B cell (primary cell): ENCODE results near the gene SIRT3. TPM values are rescaled to one million over a fixed set of nuclear protein-coding genes. Genes with fewer than 3 reads are reported as not detected.

ENCODE experiments used
- ATAC-seq: fragments of 200-7000 bp; cut with Tn5 transposase; one replicate; pipeline ENCODE4 v1.10.0; 2021; ENCODE audit warnings: low read depth, mild to moderate bottlenecking, moderate number of reproducible peaks, moderate library complexity
- CTCF ChIA-PET: fragments of 350-600 bp; sonication (Branson Sonifier 250); formaldehyde crosslinking; loops from one replicate; lab custom pipeline; 2021; ENCODE audit warnings: antibody characterized with exemption, inconsistent platforms; lab: Charles Lee
- POLR2A ChIA-PET: fragments of 350-600 bp; sonication (Branson Sonifier 250); formaldehyde crosslinking; loops from one replicate; lab custom pipeline; 2021; ENCODE audit warnings: antibody characterized with exemption; lab: Charles Lee
- DNase-seq: peaks from one replicate; pipeline ENCODE4 v3.0.0; 2013
- H2AFZ ChIP-seq: 2 replicates; pipeline ENCODE4 v1.6.1; 2012; ENCODE audit warnings: mild to moderate bottlenecking, low read depth, low read length; ENCODE audit not compliant: insufficient read depth, poor library complexity, severe bottlenecking
- H3K27ac ChIP-seq, 2 donors: 1 replicate in 1 of 2; 2 replicates in 1 of 2; pipeline ENCODE4 v1.5.1; 2012 to 2013; ENCODE audit warnings: low read length in 2 of 2, mild to moderate bottlenecking in 2 of 2, moderate library complexity in 1 of 2
- H3K27me3 ChIP-seq, 4 experiments: fragments of 200-600 bp in 1 of 4; sonication (generic) in 1 of 4; replicated peaks in 1 of 4; 1 replicate in 2 of 4; 2 replicates in 2 of 4; pipeline versions ENCODE4 v1.6.1 to v1.7.0; 2013 to 2016; ENCODE audit warnings: low read length in 3 of 4, mild to moderate bottlenecking in 2 of 4, mixed read lengths in 1 of 4, moderate library complexity in 1 of 4; ENCODE audit not compliant: insufficient read depth in 4 of 4, control insufficient read depth in 3 of 4; ENCODE audit errors: control extremely low read depth in 1 of 4
- H3K36me3 ChIP-seq, 2 experiments: replicated peaks in 1 of 2; 1 replicate in 1 of 2; 2 replicates in 1 of 2; pipeline versions ENCODE4 v1.6.1 to v1.7.1; 2013; ENCODE audit warnings: low read length in 1 of 2; ENCODE audit not compliant: insufficient read depth in 2 of 2, control insufficient read depth in 1 of 2; ENCODE audit errors: control extremely low read depth in 1 of 2, extremely low read depth in 1 of 2
- H3K4me1 ChIP-seq, 2 donors: fragments of 200-600 bp in 1 of 2; sonication (generic) in 1 of 2; 1 replicate in 1 of 2; 2 replicates in 1 of 2; pipeline versions ENCODE4 v1.5.1 to v1.6.1; 2013 to 2017; ENCODE audit warnings: low read length in 2 of 2; ENCODE audit not compliant: control insufficient read depth in 2 of 2, insufficient read depth in 2 of 2
- H3K4me2 ChIP-seq: replicated peaks from 2 replicates; pipeline ENCODE3; 2012; ENCODE audit warnings: mild to moderate bottlenecking, low read depth, low read length; ENCODE audit not compliant: poor library complexity, severe bottlenecking
- H3K4me3 ChIP-seq, 5 experiments: fragments of 200-600 bp in 1 of 5; sonication (generic) in 1 of 5; 1 replicate in 3 of 5; 2 replicates in 2 of 5; pipeline versions ENCODE4 v1.5.1 to v1.7.0; 2011 to 2016; ENCODE audit warnings: low read length in 4 of 5, mild to moderate bottlenecking in 4 of 5, low read depth in 2 of 5, control low read depth in 1 of 5, moderate library complexity in 1 of 5; ENCODE audit not compliant: insufficient read depth in 1 of 5; ENCODE audit errors: control extremely low read depth in 1 of 5, extremely low read depth in 1 of 5
- H3K79me2 ChIP-seq: fragments of 200-600 bp; sonication (generic); one replicate; pipeline ENCODE4 v1.6.0; 2016; ENCODE audit warnings: low read length; ENCODE audit not compliant: control insufficient read depth, insufficient read depth
- H3K9ac ChIP-seq: fragments of 200-600 bp; sonication (generic); 2 replicates; pipeline ENCODE4 v1.6.1; 2017; ENCODE audit warnings: mild to moderate bottlenecking, low read length, moderate library complexity
- H3K9me3 ChIP-seq, 3 donors: one replicate each; pipeline versions ENCODE4 v1.6.1 to v1.7.1; 2013; ENCODE audit warnings: low read length in 2 of 3; ENCODE audit not compliant: control insufficient read depth in 2 of 3, insufficient read depth in 1 of 3; ENCODE audit errors: control extremely low read depth in 1 of 3
- H4K20me1 ChIP-seq: 2 replicates; pipeline ENCODE4 v1.6.0; 2012; ENCODE audit warnings: mild to moderate bottlenecking, low read length; ENCODE audit not compliant: insufficient read depth, control insufficient read depth, poor library complexity, severe bottlenecking
- H3K27ac Mint-ChIP-seq: one replicate; pipeline ENCODE4 v1.8.0; 2021; ENCODE audit warnings: mixed read lengths
- H3K27me3 Mint-ChIP-seq: one replicate; pipeline ENCODE4 v1.8.0; 2021; ENCODE audit warnings: mixed read lengths
- H3K4me1 Mint-ChIP-seq: one replicate; pipeline ENCODE4 v1.8.0; 2021; ENCODE audit warnings: mixed read lengths
- H3K4me3 Mint-ChIP-seq: one replicate; pipeline ENCODE4 v1.8.0; 2021; ENCODE audit warnings: mixed read lengths
- H3K9me3 Mint-ChIP-seq: one replicate; pipeline ENCODE4 v1.8.0; 2022; ENCODE audit warnings: mixed read lengths; ENCODE audit not compliant: insufficient read depth
- EZH2 ChIP-seq: IDR thresholded peaks from 2 replicates; pipeline ENCODE4 v1.6.1; 2012; ENCODE audit warnings: borderline replicate concordance, low read depth, mild to moderate bottlenecking, moderate library complexity, low read length; ENCODE audit not compliant: insufficient read depth, poor library complexity, severe bottlenecking
- WGBS: methylation state at CpG from one replicate; pipeline ENCODE4 v1.1.5; 2013; ENCODE audit warnings: missing lambda C conversion rate; ENCODE audit not compliant: insufficient coverage; 5-methylcytosine and 5-hydroxymethylcytosine counted together
- intact Hi-C: fragments of 100-400 bp; cut with micrococcal nuclease; formaldehyde crosslinking; loops from one replicate; pipeline ENCODE4 v1.10.0; 2022
- polyA plus RNA-seq: library from polyadenylated mRNA; depleted of rRNA; stranded (reverse); fragments of >200 nt; gene quantifications from 2 replicates; pipeline ENCODE4 v1.2.3, GENCODE V29; 2012
- total RNA-seq, 2 donors: library from RNA; stranded (reverse); fragments of 120-200 nt in 1 of 2; gene quantifications; 1 replicate in 1 of 2; 2 replicates in 1 of 2; pipeline versions ENCODE4 v1.2.3 to v1.2.4, GENCODE V29; 2013 to 2022
- TF ChIP-seq, protein P1 (sequence below): fragments of 200-600 bp; IDR thresholded peaks from one replicate; pipeline ENCODE4 v1.8.0; 2022; ENCODE audit warnings: antibody characterized with exemption, mild to moderate bottlenecking

The SIRT3 gene
- total and polyA plus RNA-seq, 2 donors (not counting 1 experiment from before 2014, with no cell fraction given), result 22.9 to 27.9 TPM

DNA sequence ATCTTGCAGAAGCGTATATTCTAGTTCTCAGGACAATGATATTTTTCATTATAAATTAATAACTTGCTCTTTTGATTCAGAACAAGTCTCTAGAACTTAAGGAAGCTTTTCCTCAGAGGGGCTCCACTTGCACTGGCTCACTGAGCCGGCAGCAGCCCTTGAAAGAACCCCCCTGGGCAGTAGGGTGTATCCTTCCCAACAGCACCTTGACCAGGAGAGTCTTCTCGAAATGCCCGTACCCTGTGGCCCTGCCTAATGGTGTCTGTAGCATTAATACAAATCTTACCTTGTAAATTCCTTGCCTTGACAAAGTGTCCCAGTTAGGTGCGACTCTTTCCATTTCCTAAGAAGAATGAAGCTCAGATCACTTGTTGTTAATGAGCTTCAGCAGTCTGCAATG, 14.1 kb upstream of the SIRT3 start:
- Histone ChIP-seq H3K4me3 (no peak overlapping the region), H3K27me3 (no peaks in the 10 kb centered on the region), H3K9ac (no peak overlapping the region), H3K9me3 (no peaks in the 10 kb centered on the region), H3K4me2 (no peak overlapping the region), H4K20me1 (no peaks in the 10 kb centered on the region), H3K79me2 (peaks cover 12% of the 10 kb centered on the region), H2AFZ (no peak overlapping the region), H3K36me3 (peaks cover 2 to 77% of the 10 kb centered on the region in 2 experiments), H3K4me1 (peaks cover 0 to 5% of the 10 kb centered on the region in 2 donors), H3K27ac (no peak overlapping the region)
- no peak for DNase-seq
- H3K27ac Mint-ChIP-seq, result no peak overlapping the region
- WGBS, result 100% methylated on average over 2 of the region's 5 CpGs
- H3K27me3 Mint-ChIP-seq, result no peaks in the 10 kb centered on the region
- H3K4me3 Mint-ChIP-seq, result no peak overlapping the region
- TF ChIP-seq, protein P1, sequence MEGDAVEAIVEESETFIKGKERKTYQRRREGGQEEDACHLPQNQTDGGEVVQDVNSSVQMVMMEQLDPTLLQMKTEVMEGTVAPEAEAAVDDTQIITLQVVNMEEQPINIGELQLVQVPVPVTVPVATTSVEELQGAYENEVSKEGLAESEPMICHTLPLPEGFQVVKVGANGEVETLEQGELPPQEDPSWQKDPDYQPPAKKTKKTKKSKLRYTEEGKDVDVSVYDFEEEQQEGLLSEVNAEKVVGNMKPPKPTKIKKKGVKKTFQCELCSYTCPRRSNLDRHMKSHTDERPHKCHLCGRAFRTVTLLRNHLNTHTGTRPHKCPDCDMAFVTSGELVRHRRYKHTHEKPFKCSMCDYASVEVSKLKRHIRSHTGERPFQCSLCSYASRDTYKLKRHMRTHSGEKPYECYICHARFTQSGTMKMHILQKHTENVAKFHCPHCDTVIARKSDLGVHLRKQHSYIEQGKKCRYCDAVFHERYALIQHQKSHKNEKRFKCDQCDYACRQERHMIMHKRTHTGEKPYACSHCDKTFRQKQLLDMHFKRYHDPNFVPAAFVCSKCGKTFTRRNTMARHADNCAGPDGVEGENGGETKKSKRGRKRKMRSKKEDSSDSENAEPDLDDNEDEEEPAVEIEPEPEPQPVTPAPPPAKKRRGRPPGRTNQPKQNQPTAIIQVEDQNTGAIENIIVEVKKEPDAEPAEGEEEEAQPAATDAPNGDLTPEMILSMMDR, result no peak
- no peak for TF ChIP-seq EZH2
- H3K9me3 Mint-ChIP-seq, result no peaks in the 10 kb centered on the region
- ChIA-PET POLR2A (interaction anchor here (1.0 to 1.7 kb wide), 8 partner anchors 13 to 112 kb away, joined by 3 to 9 read pairs (median 3); no protein-coding TSS in a partner anchor), CTCF (interaction anchor here (0.6 to 6.2 kb wide), 39 partner anchors 9 to 508 kb away, joined by 3 to 82 read pairs (median 8); partner anchors contain the start of genes BET1L, IFITM2, IFITM5 and NLRP6)
- no peak for ATAC-seq
- peaks cover 4% of the 10 kb centered on the region for H3K4me1 Mint-ChIP-seq
- intact Hi-C loops, result loop anchor here (1.0 to 2.0 kb wide), 4 partner anchors 19 to 115 kb away; no protein-coding TSS in a partner anchor

DNA sequence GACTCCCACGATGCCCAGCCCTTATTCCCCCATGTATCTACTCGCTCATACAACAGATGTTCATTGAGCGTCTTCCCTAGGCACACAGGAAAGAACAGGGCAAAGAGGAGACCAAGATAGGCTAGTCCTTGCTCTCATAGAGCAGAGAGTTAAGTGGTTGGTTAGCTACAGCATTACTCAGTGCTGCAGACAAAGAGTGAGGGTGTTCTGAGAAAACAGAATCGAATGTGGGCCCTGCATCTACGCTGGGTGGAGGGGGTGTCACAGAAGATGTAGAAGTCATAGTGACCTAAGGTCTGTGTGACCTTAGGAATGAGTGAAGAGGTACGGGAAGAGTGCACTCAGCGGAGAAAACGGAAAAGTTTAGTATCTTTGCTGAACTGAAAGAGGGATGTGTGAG, 12.9 kb upstream of the SIRT3 start:
- no peaks in the 10 kb centered on the region for H3K9me3 Mint-ChIP-seq
- DNase-seq (no peak), ATAC-seq (no peak)
- H3K4me1 ChIP-seq, result peaks cover 0 to 5% of the 10 kb centered on the region in 2 donors
- H2AFZ ChIP-seq, result no peak overlapping the region
- POLR2A ChIA-PET, result no interaction called here
- CTCF ChIA-PET, result interaction anchor here (2.5 to 6.2 kb wide), 6 partner anchors 10 to 113 kb away, joined by 16 to 82 read pairs (median 42); partner anchors contain the start of gene PGGHG
- H3K27me3 ChIP-seq, result no peaks in the 10 kb centered on the region
- peaks cover 2 to 86% of the 10 kb centered on the region in 2 experiments for H3K36me3 ChIP-seq
- H3K4me3 ChIP-seq, result no peak overlapping the region
- WGBS, result 84% methylated on average over 8 of the region's 8 CpGs
- H3K9me3 ChIP-seq, result no peaks in the 10 kb centered on the region
- H3K27me3 Mint-ChIP-seq, result no peaks in the 10 kb centered on the region
- H3K4me2 ChIP-seq, result no peak overlapping the region
- no peaks in the 10 kb centered on the region for H4K20me1 ChIP-seq
- H3K27ac ChIP-seq, result no peak overlapping the region
- no peak overlapping the region for H3K9ac ChIP-seq
- peaks cover 4% of the 10 kb centered on the region for H3K4me1 Mint-ChIP-seq
- peaks cover 23% of the 10 kb centered on the region for H3K79me2 ChIP-seq
- no peak overlapping the region for H3K27ac Mint-ChIP-seq
- no peak overlapping the region for H3K4me3 Mint-ChIP-seq
- TF ChIP-seq, protein P1, result no peak
- TF ChIP-seq EZH2, result no peak
- intact Hi-C loops, result no loop called here
